HG03575 (cell line): ENCODE results near the gene ING5.

Experiments used
- ATAC-seq: cut with Tn5 transposase; IDR thresholded peaks from one replicate; pipeline ENCODE4 v1.9.1; 2021; ENCODE audit not compliant: unreplicated experiment, insufficient number of reproducible peaks, low FRiP score; ENCODE audit errors: extremely low read depth

The ING5 gene

DNA sequence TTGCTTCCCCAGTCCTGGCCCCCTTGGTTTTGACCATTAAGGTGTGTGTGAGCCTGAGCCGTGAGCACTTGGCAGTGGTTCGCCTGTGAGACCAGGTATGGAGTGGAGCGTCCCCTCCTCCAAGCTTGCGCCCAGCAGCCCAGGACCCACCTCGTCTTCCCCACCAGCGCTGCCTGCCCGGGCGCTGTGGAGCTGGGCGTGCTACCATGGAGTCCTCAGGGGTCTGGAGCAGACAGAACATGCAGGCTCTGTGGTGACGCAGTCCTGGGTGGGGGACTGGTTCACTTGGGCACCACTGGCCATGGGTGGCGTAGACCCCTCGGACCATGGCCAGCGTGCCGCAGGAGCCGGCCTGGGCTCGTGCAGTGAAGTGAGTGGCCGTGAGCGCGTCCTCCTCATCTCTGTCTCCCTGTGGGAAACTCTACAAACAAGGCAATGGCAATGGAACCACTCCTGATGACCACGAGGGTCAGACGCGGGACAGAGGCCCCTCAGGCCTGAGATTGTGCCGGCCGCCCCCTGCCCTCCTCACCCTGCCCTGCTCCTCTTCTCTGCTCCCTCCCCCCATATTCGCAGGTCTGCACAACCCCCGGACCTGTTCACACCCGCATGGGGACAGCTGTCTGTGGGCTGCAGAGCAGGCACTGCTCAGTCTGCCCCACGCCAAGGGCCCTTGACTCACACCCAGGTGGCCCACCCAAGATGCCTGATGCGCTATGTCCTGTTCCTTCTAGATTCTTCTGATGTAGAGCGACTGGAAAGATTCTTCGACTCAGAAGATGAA, 30.2 kb upstream of the ING5 start:
- no peak for ATAC-seq

DNA sequence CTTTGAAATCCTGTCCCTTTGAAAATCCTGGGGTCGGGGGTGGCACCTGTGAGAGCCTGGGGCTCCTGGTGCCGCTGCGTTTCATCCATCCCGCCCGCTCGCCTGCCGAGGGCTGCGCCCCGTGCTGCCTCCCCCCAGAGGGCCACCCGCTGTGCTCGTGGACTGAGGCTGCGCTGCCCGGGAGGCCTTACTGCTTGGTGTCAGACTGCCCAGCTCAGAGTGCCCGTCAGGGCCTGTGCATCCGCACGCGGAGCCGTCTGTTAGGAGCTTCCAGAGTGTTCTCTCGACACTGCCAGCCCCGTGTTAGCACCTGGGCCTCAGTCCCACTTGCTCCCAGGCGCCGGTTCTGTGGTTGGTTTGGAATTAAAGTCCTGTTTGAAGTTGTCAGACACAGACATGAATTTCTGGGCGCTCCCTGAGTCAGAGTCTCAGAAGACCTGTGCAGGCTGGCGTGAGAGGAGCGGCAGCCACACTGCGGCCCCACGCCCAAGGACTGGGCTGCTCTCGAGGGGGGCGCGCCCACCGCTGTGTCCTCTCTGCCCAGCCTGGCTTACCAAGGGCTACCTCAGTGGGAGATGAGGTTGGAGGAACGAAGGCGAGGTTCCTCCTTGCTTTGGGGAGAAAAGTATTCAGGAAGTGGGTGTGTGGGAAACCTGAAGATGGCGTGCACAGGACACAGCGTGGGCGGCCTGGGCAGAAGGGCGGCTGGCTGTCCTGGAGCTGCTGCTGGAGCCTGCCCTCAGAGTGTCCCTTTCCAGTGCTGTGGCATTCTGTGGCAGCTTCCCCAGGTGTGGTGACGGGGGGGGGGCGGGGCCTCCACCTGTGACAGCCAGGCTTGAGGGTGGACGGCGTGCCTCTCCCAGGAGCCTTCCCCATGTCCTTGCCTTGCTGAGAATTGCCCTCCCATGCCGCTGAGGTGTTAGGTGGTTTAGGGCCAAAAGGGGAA, 29.3 kb upstream of the ING5 start:
- no peak for ATAC-seq

DNA sequence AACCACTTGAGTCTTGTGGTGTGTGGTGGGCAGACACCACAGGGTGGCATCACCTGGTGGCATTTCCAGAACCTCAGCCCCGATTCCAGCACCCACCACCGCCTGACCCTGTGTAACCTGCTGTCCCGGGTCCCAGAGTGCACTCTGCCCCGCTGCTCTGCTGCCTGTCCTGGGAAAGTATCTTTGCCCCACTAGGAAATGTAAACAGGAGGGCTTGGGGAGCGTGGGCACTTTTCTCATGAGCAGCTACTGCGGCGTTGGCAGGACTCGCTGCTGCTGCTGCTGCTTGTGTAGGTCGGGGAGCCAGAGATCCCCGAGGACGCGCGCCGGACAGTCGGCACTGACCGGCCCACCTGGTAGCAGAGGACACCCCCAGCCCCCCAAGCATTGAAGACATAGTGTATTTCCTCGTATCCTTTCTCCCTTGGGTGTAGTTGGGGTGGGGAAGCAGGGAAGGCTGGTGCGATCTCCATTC, 28.6 kb upstream of the ING5 start:
- no peak for ATAC-seq

DNA sequence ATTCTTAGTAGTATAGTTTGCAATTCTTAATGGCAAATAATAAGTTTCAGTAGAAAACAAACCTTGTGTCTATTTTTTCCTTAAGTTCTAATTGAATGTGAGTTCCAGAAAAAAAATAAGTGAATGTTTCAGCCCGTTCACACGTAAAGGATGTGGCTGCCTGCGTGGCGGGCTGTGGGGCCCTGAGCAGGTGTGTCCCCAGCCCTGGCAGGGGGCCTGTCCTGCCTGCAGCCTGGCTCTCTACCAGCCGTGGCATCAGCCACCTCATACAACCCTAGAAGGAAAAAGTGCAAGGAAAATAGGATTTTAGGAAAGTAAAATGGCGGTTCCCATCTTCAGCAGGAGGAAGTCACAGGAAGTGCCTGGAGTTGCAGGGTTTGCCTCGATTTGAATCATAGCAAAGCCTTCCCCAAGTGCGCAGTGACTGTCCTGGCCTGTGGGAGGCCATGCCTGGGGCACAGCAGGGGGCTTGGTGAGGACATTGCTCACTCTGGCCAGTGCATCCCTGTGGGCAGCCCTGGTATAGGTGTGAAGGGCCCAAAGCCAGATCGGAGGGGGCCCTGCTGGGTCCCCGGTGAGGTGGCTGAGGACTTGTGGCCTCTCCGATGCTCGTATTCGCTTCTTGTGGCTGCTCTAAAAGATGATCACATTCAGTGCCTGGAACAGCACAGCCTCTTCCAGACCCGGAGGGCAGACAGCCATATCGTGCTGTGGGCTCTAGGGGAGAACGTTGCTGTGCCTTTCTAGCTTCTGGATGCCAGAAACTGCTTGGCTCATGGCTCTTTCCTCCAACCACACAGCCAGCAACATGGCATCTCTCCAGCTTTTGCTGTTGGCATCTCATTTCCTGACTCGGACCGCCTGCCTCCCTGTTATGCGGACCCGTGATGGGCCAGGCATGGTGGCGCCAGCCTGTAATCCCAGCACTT, 27.8 kb upstream of the ING5 start:
- no peak for ATAC-seq

- no peak for ATAC-seq
Observed at GRCh38 chr2:241675885-241676284, 26.0 kb upstream of the ING5 start.

DNA sequence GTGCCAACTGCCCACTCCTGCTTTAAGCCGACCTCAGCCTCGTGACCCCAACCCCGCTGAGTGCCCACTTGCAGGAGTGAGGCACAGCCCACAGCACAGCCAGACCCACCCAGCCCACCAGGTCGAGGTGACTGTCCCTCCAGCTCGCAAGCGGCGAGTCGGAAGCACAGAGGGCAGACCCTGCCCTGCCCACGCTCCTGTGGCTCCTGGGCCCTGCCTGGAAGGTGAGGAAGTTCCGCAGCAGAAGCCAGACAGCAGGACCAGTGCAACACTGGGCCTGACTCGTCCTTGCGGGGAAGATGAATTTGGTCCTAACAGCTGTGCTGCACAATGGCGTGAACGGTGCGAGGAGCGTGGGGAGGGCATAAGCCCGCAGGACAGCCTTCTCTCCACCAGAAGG, 25.2 kb upstream of the ING5 start:
- ATAC-seq = no peak

DNA sequence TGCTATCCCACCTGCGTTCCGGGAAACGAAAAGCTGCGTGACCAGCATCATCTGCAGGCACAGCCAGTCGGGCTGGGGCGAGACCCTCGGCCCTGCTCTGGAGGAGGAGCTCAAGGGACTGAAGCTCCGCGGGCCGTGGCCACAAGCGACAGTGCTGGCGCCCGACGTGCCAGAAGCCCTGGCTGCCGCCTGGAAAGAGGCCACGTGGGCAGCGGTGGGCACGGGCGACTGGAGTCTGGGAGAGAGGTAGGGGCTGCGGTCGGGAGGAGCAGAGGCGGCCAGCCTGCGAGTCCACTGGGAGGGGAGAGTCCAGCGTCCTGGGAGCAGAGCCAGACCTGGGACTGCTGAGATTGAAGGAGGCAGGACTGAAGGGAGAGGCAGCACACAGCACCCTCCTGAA, 24.4 kb upstream of the ING5 start:
- no peak for ATAC-seq

- no peak for ATAC-seq
Observed at GRCh38 chr2:241678307-241678706, 23.5 kb upstream of the ING5 start.

DNA sequence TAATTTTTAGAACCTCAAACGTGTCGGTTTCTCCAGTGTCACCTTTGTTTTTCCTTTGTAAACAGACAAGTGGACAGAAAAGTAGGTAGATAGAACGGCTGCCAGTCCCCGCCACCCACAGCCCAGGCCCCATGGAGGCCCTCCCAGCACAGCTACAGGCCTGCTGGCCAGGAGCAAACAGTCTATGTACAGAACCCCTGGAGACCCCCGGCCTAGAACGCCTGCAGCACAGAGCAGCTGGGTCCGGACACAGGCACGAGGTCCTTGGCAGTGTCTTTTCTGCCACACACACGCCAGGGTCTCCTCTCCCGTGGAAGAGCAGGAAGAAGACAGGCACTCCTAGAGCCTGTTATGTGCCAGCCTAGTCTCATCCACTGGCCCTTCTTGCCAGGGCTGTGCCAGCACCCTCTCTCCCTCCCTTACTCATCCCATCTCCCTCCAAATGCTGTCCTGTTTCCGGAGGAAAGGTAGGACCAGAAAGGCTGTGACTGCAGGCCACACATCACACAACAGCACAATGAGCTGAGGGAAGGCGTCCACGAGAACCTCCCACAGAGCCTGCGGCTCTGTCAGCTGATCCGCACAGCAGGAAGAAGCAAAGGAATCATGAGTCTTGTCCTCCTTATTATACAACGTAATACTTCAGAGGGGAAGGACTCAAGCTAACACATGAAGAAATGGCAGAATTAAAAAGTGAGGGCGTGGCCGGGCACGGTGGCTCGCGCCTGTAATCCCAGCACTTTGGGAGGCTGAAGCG, 22.9 kb upstream of the ING5 start:
- ATAC-seq = no peak

GRCh38 chr2:241680044-241680443, 21.8 kb upstream of the ING5 start:
- no peak for ATAC-seq

- no peak for ATAC-seq
Observed at GRCh38 chr2:241680827-241681599, 20.8 kb upstream of the ING5 start.

- ATAC-seq = no peak
Observed at GRCh38 chr2:241686324-241686649, 15.6 kb upstream of the ING5 start.

DNA sequence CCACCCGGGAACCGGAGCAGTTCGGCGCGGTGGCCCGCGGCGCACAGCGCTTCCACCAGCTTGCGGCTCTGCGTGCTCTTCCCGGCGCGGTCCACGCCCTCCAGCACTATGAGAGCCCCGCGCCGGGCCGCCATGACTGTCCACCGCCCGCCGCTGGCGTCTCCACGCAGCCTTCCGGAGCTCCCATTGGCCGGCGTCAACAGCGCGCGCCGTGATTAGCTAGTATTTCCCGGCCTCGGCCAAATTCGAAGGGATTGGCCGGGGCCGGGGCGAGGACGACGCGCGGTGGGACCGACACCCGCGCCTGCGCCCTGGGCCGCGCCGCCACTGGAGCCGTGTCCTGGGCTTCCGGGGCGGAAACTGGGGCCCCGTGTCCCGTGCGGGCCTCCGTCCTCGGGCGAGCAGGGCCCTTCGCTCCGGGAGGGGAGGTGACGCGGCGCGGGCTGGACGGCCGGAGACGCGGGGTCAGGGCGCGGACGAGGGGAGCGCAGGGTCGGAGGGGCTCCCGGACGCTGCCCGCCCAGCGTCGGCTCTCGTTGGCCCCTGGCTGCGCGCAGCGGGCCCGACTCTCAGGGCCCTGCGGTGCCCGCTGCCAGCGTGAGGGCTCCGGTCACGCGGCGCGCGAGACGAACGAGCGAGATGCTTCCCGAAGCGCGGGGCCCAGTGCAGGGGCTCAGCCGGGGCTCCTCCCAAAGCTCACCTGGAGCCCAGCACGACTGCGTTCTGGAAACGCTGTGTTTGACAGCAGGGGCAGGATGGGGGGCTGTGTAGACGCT, 15.0 kb upstream of the ING5 start, which contains the start of gene DTYMK:
Gene DTYMK, minus strand, starts transcription at position 166 of the 776 bp plus-strand sequence. Its CDS starts 32 bp downstream, at position 134.
- no peak for ATAC-seq

GRCh38 chr2:241689306-241689705, 12.5 kb upstream of the ING5 start:
- ATAC-seq = no peak

- ATAC-seq = no peak
Observed at GRCh38 chr2:241690202-241690717, 11.6 kb upstream of the ING5 start.

DNA sequence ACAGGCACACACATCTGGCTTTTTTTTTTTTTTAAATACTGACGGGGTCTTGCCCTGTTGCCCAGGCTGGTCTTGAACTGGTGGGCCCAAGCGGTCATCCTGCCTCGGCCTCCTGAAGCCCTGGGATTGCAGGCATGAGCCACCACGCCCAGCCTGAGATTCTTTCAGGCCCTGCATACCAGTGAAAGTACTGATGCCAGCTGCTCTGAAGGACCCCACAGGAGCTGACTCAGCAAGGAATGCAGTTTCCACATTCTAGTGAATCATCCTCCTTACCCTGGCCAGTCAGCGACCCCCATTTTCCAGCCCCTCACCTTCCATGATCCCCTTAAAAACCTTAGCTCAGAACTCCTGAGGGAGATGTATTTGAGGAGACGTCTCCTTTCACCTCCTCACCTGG, 9.4 kb upstream of the ING5 start:
- no peak for ATAC-seq

DNA sequence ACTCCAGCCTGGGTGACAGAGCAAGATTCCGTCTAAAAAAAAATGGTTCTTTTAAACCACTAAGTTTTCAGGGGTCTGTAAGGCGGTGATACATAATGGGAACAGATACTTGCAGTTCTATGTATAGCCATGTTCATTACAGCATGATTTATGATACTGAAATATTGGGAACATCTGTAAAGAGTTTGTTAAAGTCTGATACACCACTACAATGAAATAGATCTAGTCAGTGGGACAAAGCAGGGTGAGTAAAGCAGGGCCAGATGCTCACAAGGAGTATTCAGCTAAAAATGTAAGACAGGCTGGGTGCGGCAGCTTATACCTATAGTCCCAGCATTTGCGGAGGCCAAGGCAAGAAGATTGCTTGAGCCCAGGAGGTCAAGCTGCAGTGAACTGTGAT, 6.2 kb upstream of the ING5 start:
- ATAC-seq = no peak
